Measurements from ENCODE around the gene ACP2.
"Not testable (repeated sequence)": the region's sequence is repeated elsewhere in the genome, so short reads cannot be mapped to it uniquely, and the experiment has no call there.

Gene ACP2

GRCh38 chr11:47242596-47243192 is 5.9 kb downstream of the ACP2 start:
- no peak for DNase-seq

DNA sequence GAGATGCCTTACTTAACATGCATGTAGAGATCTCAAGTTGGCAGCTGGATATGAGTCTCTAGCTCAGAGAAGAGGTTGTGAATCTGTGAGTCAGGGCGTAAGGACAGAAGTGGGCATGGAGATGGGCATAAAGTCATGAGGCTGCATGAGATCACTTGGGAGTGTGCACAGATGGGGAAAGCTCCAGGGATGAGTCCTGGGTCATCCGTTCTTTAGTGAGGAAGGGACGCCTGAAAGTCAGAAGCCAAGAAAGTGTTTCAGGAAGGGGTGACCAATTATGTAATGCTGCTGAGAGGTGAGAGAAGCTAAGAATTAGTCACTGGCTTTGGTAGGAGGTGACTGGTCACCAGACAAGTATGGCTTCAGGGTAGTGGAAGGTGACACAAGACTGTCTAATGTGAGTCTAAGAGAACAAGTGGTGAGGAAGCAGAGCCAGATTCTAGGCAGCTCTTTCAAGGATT is 6.7 kb downstream of the ACP2 start:
- no peak for DNase-seq

- DNase-seq, result no peak
Observed at GRCh38 chr11:47239852-47240251, 8.8 kb downstream of the ACP2 start.

GRCh38 chr11:47236482-47236881 is 12.1 kb downstream of the ACP2 start:
- DNase-seq, result no peak

DNA sequence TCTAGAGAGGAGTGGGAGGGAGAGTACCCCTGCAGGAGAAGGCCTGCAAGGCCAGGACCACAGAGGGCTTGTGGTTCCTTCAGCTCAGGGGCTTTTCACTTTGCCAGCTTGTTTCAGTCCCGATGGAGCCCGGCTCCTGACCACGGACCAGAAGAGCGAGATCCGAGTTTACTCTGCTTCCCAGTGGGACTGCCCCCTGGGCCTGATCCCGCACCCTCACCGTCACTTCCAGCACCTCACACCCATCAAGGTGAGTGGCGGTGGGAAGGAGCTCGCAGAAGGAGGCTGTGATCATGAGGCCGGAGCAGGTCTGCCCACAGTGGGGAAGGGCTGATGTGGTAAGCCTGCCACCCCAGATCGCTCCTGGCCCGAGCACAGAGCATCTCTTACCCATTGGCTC is 13.5 kb downstream of the ACP2 start:
- no peak for DNase-seq

GRCh38 chr11:47234669-47235100 is 13.9 kb downstream of the ACP2 start:
- DNase-seq, result peak; percentile 55

GRCh38 chr11:47233989-47234668 is 14.5 kb downstream of the ACP2 start:
- DNase-seq, result peak; percentile 87

DNA sequence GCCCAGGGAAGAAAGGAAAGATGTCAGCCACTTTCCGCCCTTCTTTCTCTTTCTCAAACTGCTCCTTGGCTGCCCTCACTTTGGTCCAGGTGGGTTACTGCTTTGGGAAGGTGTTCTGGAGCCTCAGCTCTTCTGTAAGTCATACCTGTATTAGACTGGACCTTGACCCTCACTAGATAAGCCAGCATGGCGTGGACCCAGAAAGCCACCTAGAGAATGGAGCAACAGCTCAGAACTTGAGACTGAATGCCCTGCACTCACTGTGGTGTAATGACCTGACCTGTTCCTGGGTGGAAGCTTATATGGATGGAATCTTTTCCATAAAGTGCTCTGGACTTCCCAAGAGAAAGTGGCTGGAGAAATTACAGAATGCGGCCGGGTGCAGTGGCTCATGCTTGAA is 15.6 kb downstream of the ACP2 start:
- no peak for DNase-seq

DNA sequence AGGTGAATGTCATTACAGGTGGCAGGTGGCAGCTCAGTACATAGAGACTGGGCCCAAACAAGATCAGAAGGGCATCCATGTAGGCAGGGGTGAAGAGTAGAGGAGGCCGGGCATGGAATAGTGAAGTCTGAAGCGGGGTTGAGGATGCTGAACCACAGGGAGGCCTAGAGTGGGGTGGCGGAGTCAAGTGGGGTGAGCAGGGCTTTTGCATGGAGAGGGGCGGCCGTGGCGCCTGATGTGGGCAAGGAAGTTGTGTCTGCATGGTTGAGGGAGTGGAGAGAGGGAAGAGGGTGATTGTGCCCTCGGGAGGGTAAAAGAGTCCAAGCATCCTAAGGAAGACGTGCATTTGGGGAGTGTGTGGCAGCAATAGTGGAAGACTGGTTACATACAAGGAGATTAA is 19.5 kb downstream of the ACP2 start:
- DNase-seq, result no peak

DNA sequence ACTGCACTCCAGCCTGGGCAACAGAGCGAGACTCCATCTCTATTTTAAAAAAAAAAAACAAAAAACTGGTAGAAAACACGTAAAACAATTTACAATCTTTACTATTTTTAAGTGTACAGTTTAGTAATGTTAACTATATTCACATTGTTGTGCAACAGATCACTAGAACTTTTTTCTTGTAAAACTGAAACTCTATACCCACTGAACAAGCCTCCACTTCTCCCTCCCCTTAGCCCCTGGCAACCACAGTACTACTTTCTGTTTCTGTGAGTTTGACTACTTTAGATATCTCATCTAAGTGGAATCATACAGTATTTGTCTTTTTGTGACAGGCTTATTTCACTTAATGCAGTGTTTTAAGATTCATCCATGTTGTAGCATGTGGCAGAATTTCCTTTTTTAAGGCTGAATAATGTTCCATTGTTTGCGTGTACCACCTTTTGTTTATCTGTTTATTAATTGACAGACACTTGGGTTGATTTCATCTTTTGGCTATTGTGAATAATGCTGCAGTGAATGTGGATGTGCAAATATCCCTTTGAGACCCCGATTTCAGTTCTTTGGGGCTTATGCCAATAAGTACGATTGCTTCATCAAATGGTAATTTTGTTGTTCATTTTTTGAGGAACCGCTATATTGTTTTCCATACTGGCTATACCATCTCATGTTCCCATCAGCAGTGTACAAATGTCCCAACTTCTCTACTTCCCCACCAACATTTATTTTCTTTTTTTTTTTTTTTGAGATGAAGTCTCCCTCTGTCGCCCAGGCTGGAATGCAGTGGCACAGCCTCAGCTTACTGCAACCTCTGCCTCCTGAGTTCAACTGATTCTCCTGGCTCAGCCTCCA is 22.8 kb downstream of the ACP2 start:
- no peak for DNase-seq

DNA sequence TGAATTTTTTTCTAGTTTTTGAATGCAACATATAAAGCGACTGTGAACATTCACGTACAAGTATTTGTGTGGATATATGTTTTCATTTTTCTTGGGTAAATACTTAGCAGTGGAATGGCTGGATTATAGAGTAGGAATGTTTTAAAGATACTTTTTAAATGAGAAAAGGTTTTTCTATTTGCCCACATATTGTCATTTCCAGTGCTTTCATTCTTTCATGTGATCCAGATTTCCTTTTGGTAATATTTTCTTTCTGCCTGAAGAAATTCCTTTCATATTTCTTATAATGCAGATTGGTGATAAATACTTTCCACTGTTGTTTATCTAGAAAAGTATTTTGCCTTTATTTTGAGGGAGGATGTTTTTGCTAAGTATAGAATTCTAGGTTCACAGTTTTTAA is 25.9 kb downstream of the ACP2 start:
- DNase-seq, result peak; percentile 75

GRCh38 chr11:47220401-47220821 is 28.2 kb downstream of the ACP2 start:
- DNase-seq, result peak; percentile 76

- DNase-seq, result peak; percentile 94
Observed at GRCh38 chr11:47216121-47216798, 32.4 kb downstream of the ACP2 start.

GRCh38 chr11:47215366-47215910 is 33.2 kb downstream of the ACP2 start:
- no peak for DNase-seq

- peak; percentile 92 for DNase-seq
Observed at GRCh38 chr11:47213950-47214565, 34.6 kb downstream of the ACP2 start.

- no peak for DNase-seq
Observed at GRCh38 chr11:47212938-47213337, 35.7 kb downstream of the ACP2 start.

GRCh38 chr11:47208628-47209027 is 40.0 kb downstream of the ACP2 start:
- no peak for DNase-seq

- not testable (repeated sequence) for DNase-seq
Observed at GRCh38 chr11:47208008-47208552, 40.5 kb downstream of the ACP2 start.

DNA sequence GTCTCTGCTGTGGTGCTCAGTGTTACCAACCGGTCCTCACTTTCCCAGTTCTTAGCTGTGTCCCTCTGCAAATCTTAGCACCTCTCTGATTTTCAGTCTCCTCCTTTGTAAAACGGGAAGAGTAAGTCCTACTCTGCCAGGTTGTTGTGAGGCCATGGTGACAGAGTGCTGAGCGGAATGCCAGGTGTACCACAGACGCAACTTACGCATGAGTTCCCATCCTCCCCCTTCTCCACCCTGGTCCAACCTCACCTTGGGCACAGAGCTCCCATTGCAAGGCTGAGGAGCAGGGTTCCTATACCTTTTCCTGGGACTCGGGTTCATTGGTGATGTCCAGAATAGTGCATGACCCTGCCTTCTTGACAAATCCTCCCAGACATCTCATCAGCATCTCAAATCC is 41.2 kb downstream of the ACP2 start:
- DNase-seq, result no peak

DNA sequence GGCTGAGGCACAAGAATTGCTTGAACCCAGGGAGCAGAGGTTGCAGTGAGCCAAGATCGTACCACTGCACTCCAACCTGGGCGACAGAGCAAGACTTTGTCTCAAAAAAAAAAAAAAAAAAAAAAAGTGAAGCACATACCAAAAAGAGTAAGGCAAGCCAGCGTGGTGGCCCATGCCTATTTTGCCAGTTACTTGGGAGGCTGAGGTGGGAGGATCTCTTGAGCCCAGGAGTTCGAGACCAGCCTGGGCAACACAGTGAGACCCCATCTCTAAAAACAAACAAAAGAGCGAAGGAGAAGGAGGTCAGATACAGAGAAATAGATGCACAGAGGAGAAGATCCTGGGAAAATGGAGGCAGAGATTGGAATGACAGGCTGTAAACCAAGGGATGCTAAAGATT is 42.0 kb downstream of the ACP2 start:
- DNase-seq, result not testable (repeated sequence)

- DNase-seq, result peak; percentile 93
Observed at GRCh38 chr11:47204637-47204989, 44.0 kb downstream of the ACP2 start.

- DNase-seq, result no peak
Observed at GRCh38 chr11:47202576-47202975, 46.0 kb downstream of the ACP2 start.

Data from fibroblast of skin of back (primary cell).